Kidney (tissue), 14 donors: ENCODE results near the gene ASAP2. TPM values are rescaled to one million over a fixed set of nuclear protein-coding genes. Genes with fewer than 3 reads are reported as not detected.
A peak's percentile ranks its signal among the peaks of the same experiment; 100 is the strongest.

Experiments used
- DNase-seq, 5 donors: peaks; one replicate each; pipeline ENCODE4 v3.0.0-alpha.2; 2013 to 2020
- FAIRE-seq: peaks from 2 replicates; lab custom pipeline; 2012; peaks lifted over from hg19 to GRCh38; lab: Jason Lieb, UNC
- H3K27ac ChIP-seq, 2 donors: one replicate each; pipeline ENCODE4 v1.7.0; 2013; ENCODE audit warnings: low read depth in 2 of 2, low read length in 2 of 2, inconsistent platforms in 1 of 2
- H3K27me3 ChIP-seq: one replicate; pipeline ENCODE4 v1.7.1; 2013; ENCODE audit warnings: low read length, inconsistent platforms; ENCODE audit not compliant: control insufficient read depth, insufficient read depth
- H3K36me3 ChIP-seq, 3 donors: one replicate each; pipeline versions ENCODE4 v1.7.0 to v1.7.1; 2013; ENCODE audit warnings: low read length in 3 of 3, control low read depth in 1 of 3, inconsistent platforms in 1 of 3; ENCODE audit not compliant: insufficient read depth in 3 of 3, control insufficient read depth in 2 of 3
- H3K4me1 ChIP-seq, 3 donors: one replicate each; pipeline versions ENCODE4 v1.7.0 to v1.7.1; 2013; ENCODE audit warnings: low read length in 3 of 3, inconsistent platforms in 1 of 3, low read depth in 1 of 3; ENCODE audit not compliant: control insufficient read depth in 2 of 3, insufficient read depth in 2 of 3
- H3K4me3 ChIP-seq, 3 donors: one replicate each; pipeline versions ENCODE4 v1.7.0 to v1.8.1; 2013; ENCODE audit warnings: low read length in 3 of 3, control low read depth in 1 of 3, inconsistent platforms in 1 of 3
- H3K9ac ChIP-seq, 3 donors: one replicate each; pipeline versions ENCODE4 v1.7.0 to v1.7.1; 2013; ENCODE audit warnings: low read length in 3 of 3, control low read depth in 1 of 3, inconsistent platforms in 1 of 3
- H3K9me3 ChIP-seq, 3 donors: one replicate each; pipeline versions ENCODE4 v1.7.0 to v1.7.1; 2013; ENCODE audit warnings: low read length in 3 of 3, control low read depth in 1 of 3, inconsistent platforms in 1 of 3; ENCODE audit not compliant: control insufficient read depth in 2 of 3, insufficient read depth in 1 of 3
- intact Hi-C: fragments of 100-400 bp; cut with DNase I; formaldehyde crosslinking; loops from one replicate; pipeline ENCODE4 v1.11.1; 2022
- polyA plus RNA-seq: library from polyadenylated mRNA; stranded (reverse); fragments of 350-450 nt; fragmentation: Illumina TruSeq; extraction: RNeasy Lipid Tissue Mini Kit (QIAGEN cat#74804); gene quantifications from one replicate; pipeline ENCODE4 v1.2.3, GENCODE V29; 2014; ENCODE audit warnings: low read depth, low replicate concordance; ENCODE audit not compliant: insufficient read depth
- total RNA-seq: library from RNA; stranded (reverse); fragmentation: NEBNext Ultra II Directional; extraction: Animal tissue kit (Norgen Biotek cat#: 25700); gene quantifications from one replicate; pipeline ENCODE4 v1.2.1, GENCODE V29; 2021
- TF ChIP-seq, protein P1 (sequence below): IDR thresholded peaks from 3 replicates; pipeline ENCODE4 v1.5.1; 2012; ENCODE audit warnings: mild to moderate bottlenecking, moderate library complexity, borderline replicate concordance; ENCODE audit not compliant: insufficient read depth; ENCODE audit errors: extremely low read depth
- donor health status: control.
- donor health status: control.
- donor health status: control.
- donor health status: control.
- donor health status: control.
- donor health status: DM: yes; HTN: yes; CAD: no.
- donor health status: Normal renal cell carcinoma (clear cell type).

ASAP2 gene
- total and polyA plus RNA-seq, 2 donors from 2014 or later: 26.2 to 54.8 TPM

DNA sequence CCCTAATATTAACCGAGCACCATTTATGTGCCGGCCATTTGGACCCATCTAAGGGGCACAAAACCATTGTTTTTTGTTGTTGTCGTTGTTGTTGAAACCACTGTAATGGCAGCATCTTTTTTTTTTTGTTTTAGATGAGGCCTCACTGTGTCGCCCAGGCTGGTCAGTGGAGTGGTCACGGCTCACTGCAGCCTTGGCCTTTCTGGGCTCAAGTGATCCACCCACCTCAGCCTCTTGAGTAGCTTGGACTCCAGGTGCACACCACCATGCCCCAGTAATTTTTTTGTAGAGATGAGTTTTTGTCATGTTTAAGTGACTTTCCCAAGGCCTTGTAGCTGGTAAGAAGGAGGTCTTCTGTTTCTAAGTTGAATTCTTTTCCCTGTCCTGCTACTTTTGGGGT lies 33.0 kb downstream of the ASAP2 start:
- H3K4me3 ChIP-seq: no peak overlapping the region
- peaks cover 8 to 48% (median 46%) of the 10 kb centered on the region in 3 donors for H3K4me1 ChIP-seq
- peaks cover 0 to 4% (median 0%) of the 10 kb centered on the region in 3 donors for H3K36me3 ChIP-seq
- peak overlapping the region; percentile 1 to 16 for H3K27ac ChIP-seq
- TF ChIP-seq, protein P1, sequence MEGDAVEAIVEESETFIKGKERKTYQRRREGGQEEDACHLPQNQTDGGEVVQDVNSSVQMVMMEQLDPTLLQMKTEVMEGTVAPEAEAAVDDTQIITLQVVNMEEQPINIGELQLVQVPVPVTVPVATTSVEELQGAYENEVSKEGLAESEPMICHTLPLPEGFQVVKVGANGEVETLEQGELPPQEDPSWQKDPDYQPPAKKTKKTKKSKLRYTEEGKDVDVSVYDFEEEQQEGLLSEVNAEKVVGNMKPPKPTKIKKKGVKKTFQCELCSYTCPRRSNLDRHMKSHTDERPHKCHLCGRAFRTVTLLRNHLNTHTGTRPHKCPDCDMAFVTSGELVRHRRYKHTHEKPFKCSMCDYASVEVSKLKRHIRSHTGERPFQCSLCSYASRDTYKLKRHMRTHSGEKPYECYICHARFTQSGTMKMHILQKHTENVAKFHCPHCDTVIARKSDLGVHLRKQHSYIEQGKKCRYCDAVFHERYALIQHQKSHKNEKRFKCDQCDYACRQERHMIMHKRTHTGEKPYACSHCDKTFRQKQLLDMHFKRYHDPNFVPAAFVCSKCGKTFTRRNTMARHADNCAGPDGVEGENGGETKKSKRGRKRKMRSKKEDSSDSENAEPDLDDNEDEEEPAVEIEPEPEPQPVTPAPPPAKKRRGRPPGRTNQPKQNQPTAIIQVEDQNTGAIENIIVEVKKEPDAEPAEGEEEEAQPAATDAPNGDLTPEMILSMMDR: no peak
- FAIRE-seq (no peak), DNase-seq (peak in 1 of 5 donors; percentile 15)
- intact Hi-C loops: no loop called here
- H3K27me3 ChIP-seq: no peaks in the 10 kb centered on the region
- H3K9ac ChIP-seq: no peak overlapping the region
- H3K9me3 ChIP-seq: no peaks in the 10 kb centered on the region

DNA sequence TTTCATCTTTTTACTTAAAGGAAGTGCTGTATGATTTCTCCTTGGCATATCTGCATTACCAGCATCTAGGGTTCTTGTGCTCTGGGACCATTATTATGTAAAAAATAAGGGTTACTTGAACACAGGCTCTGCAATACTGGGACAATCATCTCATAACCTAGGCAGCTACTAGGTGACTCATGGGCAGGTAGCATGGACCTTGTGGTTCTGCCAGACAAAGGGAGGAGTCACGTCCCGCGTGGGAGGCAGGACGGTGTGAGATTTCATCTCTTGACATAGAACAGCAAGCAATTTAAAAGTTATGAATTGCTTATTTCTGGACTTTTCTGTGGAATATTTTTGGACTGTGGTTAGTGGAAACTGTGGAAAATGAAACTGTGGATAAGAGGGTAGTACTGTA lies 34.1 kb downstream of the ASAP2 start:
- Histone ChIP-seq H3K4me1 (peaks cover 4 to 37% (median 35%) of the 10 kb centered on the region in 3 donors), H3K4me3 (no peak overlapping the region), H3K9ac (no peak overlapping the region), H3K9me3 (no peaks in the 10 kb centered on the region), H3K27ac (no peak overlapping the region), H3K27me3 (no peaks in the 10 kb centered on the region), H3K36me3 (peaks cover 0 to 4% (median 0%) of the 10 kb centered on the region in 3 donors)
- FAIRE-seq (no peak), DNase-seq (no peak)
- TF ChIP-seq, protein P1: no peak
- intact Hi-C loops: no loop called here

DNA sequence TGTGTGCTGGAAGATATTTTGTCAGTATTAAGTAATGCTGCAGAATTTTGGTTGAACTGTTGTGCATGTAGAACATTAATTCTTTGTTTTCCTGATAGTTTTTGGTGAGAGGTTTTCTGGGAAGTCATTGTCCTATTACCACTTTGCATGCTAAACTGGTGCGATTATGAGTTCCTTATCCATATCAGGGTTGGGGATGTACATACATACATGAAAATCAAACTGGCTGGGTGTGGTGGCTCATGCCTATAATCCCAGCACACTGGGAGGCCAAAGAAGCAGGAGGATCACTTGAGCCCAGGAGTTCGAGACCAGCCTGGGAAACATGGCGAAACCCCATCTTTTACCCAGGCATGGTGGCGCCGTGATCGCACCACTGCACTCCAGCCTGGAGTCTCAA lies 34.6 kb downstream of the ASAP2 start:
- DNase-seq (no peak), FAIRE-seq (no peak)
- H3K9me3 ChIP-seq: no peaks in the 10 kb centered on the region
- H3K9ac ChIP-seq: no peak overlapping the region
- H3K4me3 ChIP-seq: no peak overlapping the region
- TF ChIP-seq, protein P1: no peak
- intact Hi-C loops: no loop called here
- peaks cover 4 to 32% (median 32%) of the 10 kb centered on the region in 3 donors for H3K4me1 ChIP-seq
- H3K27me3 ChIP-seq: no peaks in the 10 kb centered on the region
- H3K27ac ChIP-seq: no peak overlapping the region
- peaks cover 0 to 4% (median 0%) of the 10 kb centered on the region in 3 donors for H3K36me3 ChIP-seq

DNA sequence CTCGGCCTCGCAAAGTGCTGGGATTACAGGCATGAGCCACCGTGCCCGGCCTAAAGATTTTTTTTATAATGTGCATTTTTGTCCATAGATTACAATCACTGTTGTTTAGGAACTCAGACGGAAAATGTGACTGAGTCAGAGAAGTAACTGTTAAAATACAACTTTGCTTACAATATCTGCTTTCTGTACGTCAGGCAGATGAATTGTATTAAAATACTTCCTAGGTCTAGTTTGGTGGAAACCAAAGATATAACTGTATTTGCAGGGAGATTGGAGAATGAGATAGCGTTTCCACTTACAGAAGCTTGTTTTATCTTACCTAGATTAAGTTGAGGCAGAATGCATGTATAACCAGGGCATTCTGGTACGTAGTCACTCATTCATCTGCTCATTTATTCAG lies 36.7 kb downstream of the ASAP2 start:
- intact Hi-C loops: no loop called here
- Histone ChIP-seq H3K9me3 (no peaks in the 10 kb centered on the region), H3K9ac (no peak overlapping the region), H3K36me3 (peaks cover 0 to 4% (median 0%) of the 10 kb centered on the region in 3 donors), H3K4me1 (peaks cover 3 to 37% (median 37%) of the 10 kb centered on the region in 3 donors), H3K27me3 (no peaks in the 10 kb centered on the region), H3K27ac (no peak overlapping the region), H3K4me3 (no peak overlapping the region)
- no peak for DNase-seq
- no peak for FAIRE-seq
- TF ChIP-seq, protein P1: no peak
